Measurements from ENCODE around the gene TMEM38A. TPM values are rescaled to one million over a fixed set of nuclear protein-coding genes. Genes with fewer than 3 reads are reported as not detected.
"Not testable (repeated sequence)": the region's sequence is repeated elsewhere in the genome, so short reads cannot be mapped to it uniquely, and the experiment has no call there.

Gene TMEM38A
- total RNA-seq, 6 experiments from 2014 or later: 2.7 to 8.3 (median 5.3) TPM

GRCh38 chr19:16650821-16651220 is 10.1 kb upstream of the TMEM38A start:
- H3K27me3 ChIP-seq: no peaks in the 10 kb centered on the region
- H3K36me3 ChIP-seq: peaks cover 0 to 62% (median 20%) of the 10 kb centered on the region in 4 donors
- ATAC-seq (peak in 1 of 4 donors; percentile 42), DNase-seq (no peak)
- intact Hi-C loops (cut with DNase I): no loop called here
- H3K9me3 ChIP-seq: no peaks in the 10 kb centered on the region
- no peak for TF ChIP-seq POLR2A (IDR thresholded peaks at IDR 0.05)
- TF ChIP-seq, protein P1, sequence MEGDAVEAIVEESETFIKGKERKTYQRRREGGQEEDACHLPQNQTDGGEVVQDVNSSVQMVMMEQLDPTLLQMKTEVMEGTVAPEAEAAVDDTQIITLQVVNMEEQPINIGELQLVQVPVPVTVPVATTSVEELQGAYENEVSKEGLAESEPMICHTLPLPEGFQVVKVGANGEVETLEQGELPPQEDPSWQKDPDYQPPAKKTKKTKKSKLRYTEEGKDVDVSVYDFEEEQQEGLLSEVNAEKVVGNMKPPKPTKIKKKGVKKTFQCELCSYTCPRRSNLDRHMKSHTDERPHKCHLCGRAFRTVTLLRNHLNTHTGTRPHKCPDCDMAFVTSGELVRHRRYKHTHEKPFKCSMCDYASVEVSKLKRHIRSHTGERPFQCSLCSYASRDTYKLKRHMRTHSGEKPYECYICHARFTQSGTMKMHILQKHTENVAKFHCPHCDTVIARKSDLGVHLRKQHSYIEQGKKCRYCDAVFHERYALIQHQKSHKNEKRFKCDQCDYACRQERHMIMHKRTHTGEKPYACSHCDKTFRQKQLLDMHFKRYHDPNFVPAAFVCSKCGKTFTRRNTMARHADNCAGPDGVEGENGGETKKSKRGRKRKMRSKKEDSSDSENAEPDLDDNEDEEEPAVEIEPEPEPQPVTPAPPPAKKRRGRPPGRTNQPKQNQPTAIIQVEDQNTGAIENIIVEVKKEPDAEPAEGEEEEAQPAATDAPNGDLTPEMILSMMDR (IDR thresholded peaks at IDR 0.05): no peak
- H3K4me3 ChIP-seq: no peak overlapping the region
- H3K27ac ChIP-seq: no peak overlapping the region
- WGBS (ENCODE audit: insufficient coverage, low coverage, low lambda C conversion rate, missing lambda C conversion rate): 56% methylated on average over 2 of the region's 2 CpGs
- peaks cover 0 to 12% (median 0%) of the 10 kb centered on the region in 4 donors for H3K4me1 ChIP-seq

DNA sequence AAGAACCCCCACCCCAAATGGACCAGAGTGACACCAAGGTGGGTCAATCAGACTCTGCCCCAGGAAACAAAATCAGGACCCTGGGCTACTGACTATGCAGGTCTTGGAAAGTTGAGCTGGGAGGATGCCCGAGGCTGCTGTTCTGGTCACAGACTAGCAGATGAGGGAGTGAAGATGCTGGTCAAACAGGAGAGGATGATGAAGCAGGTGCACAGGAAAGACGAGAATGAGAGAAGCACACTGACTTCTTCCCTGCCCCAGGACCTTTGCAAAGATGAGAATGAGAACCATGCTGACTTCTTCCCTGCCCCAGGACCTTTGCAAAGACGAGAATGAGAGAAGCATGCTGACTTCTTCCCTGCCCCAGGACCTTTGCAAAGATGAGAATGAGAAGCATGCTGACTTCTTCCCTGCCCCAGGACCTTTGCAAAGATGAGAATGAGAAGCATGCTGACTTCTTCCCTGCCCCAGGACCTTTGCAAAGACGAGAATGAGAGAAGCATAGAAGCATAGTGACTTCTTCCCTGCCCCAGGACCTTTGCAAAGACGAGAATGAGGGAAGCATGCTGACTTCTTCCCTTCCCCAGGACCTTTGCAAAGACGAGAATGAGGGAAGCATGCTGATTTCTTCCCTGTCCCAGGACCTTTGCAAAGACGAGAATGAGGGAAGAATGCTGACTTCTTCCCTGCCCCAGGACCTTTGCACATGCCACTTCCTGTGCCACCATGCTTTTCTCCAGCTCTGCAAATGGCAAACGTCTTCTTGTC is 9.3 kb upstream of the TMEM38A start:
- 87% methylated on average over 5 of the region's 8 CpGs for WGBS (ENCODE audit: insufficient coverage, low coverage, low lambda C conversion rate, missing lambda C conversion rate)
- H3K4me3 ChIP-seq; H3K27me3 ChIP-seq; H3K27ac ChIP-seq; DNase-seq; intact Hi-C loops (cut with DNase I); ATAC-seq; H3K9me3 ChIP-seq: not testable (repeated sequence)
- H3K4me1 ChIP-seq: peaks cover 0 to 12% (median 0%) of the 10 kb centered on the region in 4 donors
- H3K36me3 ChIP-seq: peaks cover 0 to 62% (median 16%) of the 10 kb centered on the region in 4 donors

DNA sequence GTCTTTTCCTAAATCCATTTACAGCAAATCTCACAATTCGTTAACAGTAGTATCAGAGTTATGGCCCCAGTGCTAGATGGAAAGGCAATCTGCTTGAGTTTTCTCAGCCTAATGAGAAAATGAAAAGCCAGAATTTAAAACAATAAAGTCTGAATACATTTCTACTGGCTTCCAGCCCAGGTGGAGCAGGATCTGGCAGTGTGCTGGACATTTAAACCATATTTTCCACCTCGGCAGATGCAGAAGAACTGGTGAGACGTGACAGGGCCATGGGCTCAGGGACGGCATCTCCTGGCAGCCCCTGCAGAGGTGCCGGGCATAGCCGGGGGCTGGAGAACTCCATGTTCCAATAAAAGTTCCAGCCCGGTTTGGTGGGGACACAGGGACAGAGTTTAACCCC is 8.1 kb upstream of the TMEM38A start:
- no peak overlapping the region for H3K4me3 ChIP-seq
- no peaks in the 10 kb centered on the region for H3K27me3 ChIP-seq
- H3K4me1 ChIP-seq: peaks cover 0 to 17% (median 0%) of the 10 kb centered on the region in 4 donors
- ATAC-seq (no peak), DNase-seq (no peak)
- no peaks in the 10 kb centered on the region for H3K9me3 ChIP-seq
- TF ChIP-seq, protein P1 (IDR thresholded peaks at IDR 0.05): no peak
- TF ChIP-seq POLR2A (IDR thresholded peaks at IDR 0.05): no peak
- intact Hi-C loops (cut with DNase I): no loop called here
- H3K27ac ChIP-seq: no peak overlapping the region
- peaks cover 0 to 64% (median 19%) of the 10 kb centered on the region in 4 donors for H3K36me3 ChIP-seq
- WGBS (ENCODE audit: insufficient coverage, low coverage, low lambda C conversion rate, missing lambda C conversion rate): 76% methylated on average over 6 of the region's 7 CpGs

- H3K27me3 ChIP-seq: no peaks in the 10 kb centered on the region
- no CpG with 5 or more reads among the region's 3 CpGs for whole genome bisulfite sequencing (ENCODE audit: insufficient coverage, low coverage, low lambda C conversion rate, missing lambda C conversion rate)
- no peak overlapping the region for H3K4me3 ChIP-seq
- no peak overlapping the region for H3K27ac ChIP-seq
- intact Hi-C loops (cut with DNase I): no loop called here
- TF ChIP-seq, protein P1 (IDR thresholded peaks at IDR 0.05): no peak
- no peak for TF ChIP-seq POLR2A (IDR thresholded peaks at IDR 0.05)
- ATAC-seq (peak in 1 of 4 donors; percentile 27), DNase-seq (no peak)
- H3K9me3 ChIP-seq: no peaks in the 10 kb centered on the region
- peaks cover 0 to 28% (median 2%) of the 10 kb centered on the region in 4 donors for H3K4me1 ChIP-seq
- H3K36me3 ChIP-seq: peaks cover 0 to 69% (median 20%) of the 10 kb centered on the region in 4 donors
Measured at GRCh38 chr19:16654140-16654539, 6.8 kb upstream of the TMEM38A start.

DNA sequence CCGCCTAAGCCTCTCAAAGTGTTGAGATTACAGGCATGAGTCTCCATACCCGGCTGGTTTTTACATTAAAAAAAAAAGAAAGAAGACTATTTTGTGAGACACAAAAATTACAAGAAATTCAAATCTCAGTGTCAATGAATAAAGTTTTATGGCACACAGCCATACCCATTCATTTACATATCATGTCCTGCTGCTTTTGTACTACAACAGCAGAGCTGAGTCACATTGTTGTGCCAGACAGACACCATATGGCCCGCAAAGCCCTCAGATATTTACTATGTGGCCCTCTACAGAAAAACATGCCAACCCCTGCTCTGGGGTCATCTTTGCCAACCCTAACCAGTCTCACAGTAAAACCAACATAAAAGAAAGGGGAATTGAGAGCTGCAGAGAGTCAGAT is 6.3 kb upstream of the TMEM38A start:
- TF ChIP-seq, protein P1 (IDR thresholded peaks at IDR 0.05): no peak
- TF ChIP-seq POLR2A (IDR thresholded peaks at IDR 0.05): no peak
- Histone ChIP-seq H3K27ac (no peak overlapping the region), H3K36me3 (peaks cover 0 to 66% (median 20%) of the 10 kb centered on the region in 4 donors), H3K4me3 (no peak overlapping the region), H3K4me1 (peaks cover 0 to 27% (median 3%) of the 10 kb centered on the region in 4 donors), H3K9me3 (no peaks in the 10 kb centered on the region), H3K27me3 (no peaks in the 10 kb centered on the region)
- no peak for ATAC-seq
- DNase-seq: no peak
- WGBS (ENCODE audit: insufficient coverage, low coverage, low lambda C conversion rate, missing lambda C conversion rate): 100% methylated on average over 2 of the region's 3 CpGs
- intact Hi-C loops (cut with DNase I): no loop called here
